Measurements from ENCODE around the gene ITCH. TPM values are rescaled to one million over a fixed set of nuclear protein-coding genes. Genes with fewer than 3 reads are reported as not detected.

Gene ITCH
- total RNA-seq, 1 experiment from 2014 or later: 78.8 TPM

DNA sequence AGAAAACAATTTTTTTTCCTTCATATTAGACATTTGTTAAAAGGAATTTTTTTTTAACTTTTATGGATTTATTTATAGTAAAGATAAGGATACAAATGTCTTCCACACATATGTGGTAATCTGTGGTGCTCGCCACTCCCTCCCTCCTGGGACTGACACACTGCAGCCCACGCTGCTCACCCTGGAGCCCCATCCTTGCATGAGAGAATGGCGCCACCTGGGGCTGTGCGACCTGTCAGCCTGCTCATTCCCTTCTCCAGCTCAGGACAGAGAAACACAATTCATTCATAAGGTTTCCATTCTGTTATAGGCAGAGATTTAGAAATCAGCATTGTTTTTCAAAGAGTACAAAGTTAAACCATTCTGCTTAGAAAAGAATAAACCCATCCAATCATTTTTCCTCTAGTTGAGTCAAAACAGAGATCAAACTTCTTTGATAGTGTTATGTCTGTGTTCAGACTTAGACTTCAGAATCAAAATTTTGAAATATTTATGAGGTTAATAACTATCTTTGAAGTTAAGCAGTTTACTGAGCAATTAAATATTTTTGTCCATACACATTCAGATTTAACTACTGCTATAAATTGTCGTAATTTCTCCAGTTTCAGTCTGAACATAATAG, 110.3 kb downstream of the ITCH start (continued):
- no peak for TF ChIP-seq SRF (IDR thresholded peaks at IDR 0.05; ENCODE audit: low read depth)
- TF ChIP-seq CBX3 (IDR thresholded peaks at IDR 0.05; ENCODE audit: low read depth): no peak; the same call in 1 of the 2 replicates
- TF ChIP-seq EZH2phosphoT487 (IDR thresholded peaks at IDR 0.05; ENCODE audit: borderline replicate concordance): no peak
- TF ChIP-seq EGR1 (IDR thresholded peaks at IDR 0.05; ENCODE audit: low read depth): peak; percentile 34; the same call in 1 of the 2 replicates

DNA sequence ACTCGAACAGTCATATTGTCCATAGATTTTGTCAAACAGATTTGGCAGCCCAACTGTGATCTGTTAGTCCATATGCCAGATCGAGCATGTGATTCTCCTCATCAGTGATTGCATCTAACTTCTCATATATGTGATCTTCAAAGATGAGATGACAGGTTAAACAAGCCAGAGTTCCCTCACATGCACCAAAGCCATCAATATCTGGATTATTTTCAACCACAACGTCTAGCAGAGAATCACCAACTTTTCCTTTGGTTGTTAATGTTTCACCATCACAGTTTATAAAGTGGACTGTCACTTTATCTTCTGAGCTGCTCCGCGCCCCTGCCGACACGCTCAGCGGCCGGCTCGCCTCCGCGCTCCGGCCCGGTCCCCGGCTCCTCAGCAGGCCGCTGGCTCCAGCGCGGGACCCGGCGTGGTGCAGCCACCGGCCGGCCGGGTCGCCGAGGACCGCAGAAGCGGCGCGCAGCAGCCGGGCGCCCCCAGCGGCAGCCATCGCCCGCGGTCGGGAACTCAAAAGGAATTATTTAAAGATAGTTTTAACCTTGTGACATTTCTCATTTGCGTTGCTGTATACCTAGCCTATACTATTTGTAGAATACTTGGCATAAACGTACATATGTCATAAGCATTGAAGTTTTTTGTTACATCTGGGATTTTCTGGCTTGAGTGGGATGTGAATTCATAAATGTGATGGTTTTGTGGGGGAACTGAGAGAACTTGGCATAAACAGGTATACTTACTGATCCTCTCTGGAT, 113.1 kb downstream of the ITCH start:
- DNase-seq (ENCODE audit: low read depth, low spot score): no peak
- intact Hi-C loops (cut with micrococcal nuclease): no loop called here
- Histone ChIP-seq H3K27me3 (ENCODE audit: insufficient read depth, low read length) (no peaks in the 10 kb centered on the region), H3K4me3 (replicated peaks in 1 of 2; ENCODE audit: low read depth in 1 of 2, low read length in 2 of 2) (no peak overlapping the region), H4K20me1 (ENCODE audit: insufficient read depth) (peaks cover 4% of the 10 kb centered on the region; the same call in 1 of the 2 replicates), H3K9ac (ENCODE audit: low read length) (no peak overlapping the region), H3K4me2 (ENCODE audit: low read length) (no peak overlapping the region), H3K79me2 (ENCODE audit: insufficient read depth, low read length) (peaks cover 16% of the 10 kb centered on the region), H3K27ac (ENCODE audit: low read depth, low read length) (no peak overlapping the region), H3K36me3 (ENCODE audit: control insufficient read depth in 1 of 2, insufficient read depth in 2 of 2, low read length in 2 of 2) (peaks cover 25 to 40% of the 10 kb centered on the region in 2 experiments), H3K9me2 (ENCODE audit: insufficient read depth) (no peaks in the 10 kb centered on the region), H3K9me3 (ENCODE audit: control insufficient read depth in 1 of 2, insufficient read depth in 1 of 2, low read depth in 1 of 2, low read length in 2 of 2) (no peaks in the 10 kb centered on the region), H3K4me1 (ENCODE audit: control insufficient read depth in 1 of 2, insufficient read depth in 2 of 2, low read length in 2 of 2) (peaks cover 26% of the 10 kb centered on the region in 2 experiments), H2AFZ (ENCODE audit: low read depth, low read length, poor library complexity, severe bottlenecking) (no peak overlapping the region)
- POLR2A ChIA-PET: no interaction called here
- CTCF ChIA-PET: interaction anchor here (0.7 to 1.2 kb wide), 2 partner anchors 16 to 163 kb away, joined by 3 to 4 read pairs; no protein-coding TSS in a partner anchor
- TF ChIP-seq, protein P1, sequence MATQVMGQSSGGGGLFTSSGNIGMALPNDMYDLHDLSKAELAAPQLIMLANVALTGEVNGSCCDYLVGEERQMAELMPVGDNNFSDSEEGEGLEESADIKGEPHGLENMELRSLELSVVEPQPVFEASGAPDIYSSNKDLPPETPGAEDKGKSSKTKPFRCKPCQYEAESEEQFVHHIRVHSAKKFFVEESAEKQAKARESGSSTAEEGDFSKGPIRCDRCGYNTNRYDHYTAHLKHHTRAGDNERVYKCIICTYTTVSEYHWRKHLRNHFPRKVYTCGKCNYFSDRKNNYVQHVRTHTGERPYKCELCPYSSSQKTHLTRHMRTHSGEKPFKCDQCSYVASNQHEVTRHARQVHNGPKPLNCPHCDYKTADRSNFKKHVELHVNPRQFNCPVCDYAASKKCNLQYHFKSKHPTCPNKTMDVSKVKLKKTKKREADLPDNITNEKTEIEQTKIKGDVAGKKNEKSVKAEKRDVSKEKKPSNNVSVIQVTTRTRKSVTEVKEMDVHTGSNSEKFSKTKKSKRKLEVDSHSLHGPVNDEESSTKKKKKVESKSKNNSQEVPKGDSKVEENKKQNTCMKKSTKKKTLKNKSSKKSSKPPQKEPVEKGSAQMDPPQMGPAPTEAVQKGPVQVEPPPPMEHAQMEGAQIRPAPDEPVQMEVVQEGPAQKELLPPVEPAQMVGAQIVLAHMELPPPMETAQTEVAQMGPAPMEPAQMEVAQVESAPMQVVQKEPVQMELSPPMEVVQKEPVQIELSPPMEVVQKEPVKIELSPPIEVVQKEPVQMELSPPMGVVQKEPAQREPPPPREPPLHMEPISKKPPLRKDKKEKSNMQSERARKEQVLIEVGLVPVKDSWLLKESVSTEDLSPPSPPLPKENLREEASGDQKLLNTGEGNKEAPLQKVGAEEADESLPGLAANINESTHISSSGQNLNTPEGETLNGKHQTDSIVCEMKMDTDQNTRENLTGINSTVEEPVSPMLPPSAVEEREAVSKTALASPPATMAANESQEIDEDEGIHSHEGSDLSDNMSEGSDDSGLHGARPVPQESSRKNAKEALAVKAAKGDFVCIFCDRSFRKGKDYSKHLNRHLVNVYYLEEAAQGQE (IDR thresholded peaks at IDR 0.05; ENCODE audit: low read depth): no peak
- TF ChIP-seq YY1 (IDR thresholded peaks at IDR 0.05; ENCODE audit: extremely low read depth, insufficient replicate concordance, low read depth, low read length) (no peak), SP1 (IDR thresholded peaks at IDR 0.05; ENCODE audit: low read depth) (no peak), EGR1 (IDR thresholded peaks at IDR 0.05; ENCODE audit: low read depth) (no peak), RAD21 (IDR thresholded peaks at IDR 0.05; ENCODE audit: low read depth) (no peak), SRF (IDR thresholded peaks at IDR 0.05; ENCODE audit: low read depth) (no peak), ELF1 (IDR thresholded peaks at IDR 0.05; ENCODE audit: borderline replicate concordance, low read depth) (no peak), EZH2 (IDR thresholded peaks at IDR 0.05) (no peak), CEBPB (IDR thresholded peaks at IDR 0.05; ENCODE audit: low read depth) (no peak), FOSL1 (IDR thresholded peaks at IDR 0.05; ENCODE audit: low read depth) (no peak), TCF7L2 (IDR thresholded peaks at IDR 0.05; ENCODE audit: borderline replicate concordance, extremely low read depth, insufficient read depth, insufficient read length) (no peak)
- TF ChIP-seq, protein P2, sequence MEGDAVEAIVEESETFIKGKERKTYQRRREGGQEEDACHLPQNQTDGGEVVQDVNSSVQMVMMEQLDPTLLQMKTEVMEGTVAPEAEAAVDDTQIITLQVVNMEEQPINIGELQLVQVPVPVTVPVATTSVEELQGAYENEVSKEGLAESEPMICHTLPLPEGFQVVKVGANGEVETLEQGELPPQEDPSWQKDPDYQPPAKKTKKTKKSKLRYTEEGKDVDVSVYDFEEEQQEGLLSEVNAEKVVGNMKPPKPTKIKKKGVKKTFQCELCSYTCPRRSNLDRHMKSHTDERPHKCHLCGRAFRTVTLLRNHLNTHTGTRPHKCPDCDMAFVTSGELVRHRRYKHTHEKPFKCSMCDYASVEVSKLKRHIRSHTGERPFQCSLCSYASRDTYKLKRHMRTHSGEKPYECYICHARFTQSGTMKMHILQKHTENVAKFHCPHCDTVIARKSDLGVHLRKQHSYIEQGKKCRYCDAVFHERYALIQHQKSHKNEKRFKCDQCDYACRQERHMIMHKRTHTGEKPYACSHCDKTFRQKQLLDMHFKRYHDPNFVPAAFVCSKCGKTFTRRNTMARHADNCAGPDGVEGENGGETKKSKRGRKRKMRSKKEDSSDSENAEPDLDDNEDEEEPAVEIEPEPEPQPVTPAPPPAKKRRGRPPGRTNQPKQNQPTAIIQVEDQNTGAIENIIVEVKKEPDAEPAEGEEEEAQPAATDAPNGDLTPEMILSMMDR (IDR thresholded peaks at IDR 0.05 in 2 of 3, conservative IDR thresholded peaks at IDR 0.05 in 1 of 3; ENCODE audit: borderline replicate concordance in 1 of 3, insufficient read depth in 1 of 3, low read depth in 2 of 3, low read length in 2 of 3): no peak
- ATAC-seq: no peak
- RAD21 ChIA-PET (ENCODE audit: low non-redundant PET in 1 of 2, low total read pairs in 2 of 2, uncharacterized antibody in 2 of 2, unreplicated experiment in 2 of 2): no interaction called here
- BruUV-seq (replicated peaks): no TSS peak
